HL-60/S4 treated with phorbol 12-myristate 13-acetate at 8.2 ng/mL for 4 days and 3 days (cell line): ENCODE measurements around the gene CRELD1.

ENCODE experiments used
- in situ Hi-C: fragments of 300-500 bp; cut with MboI; formaldehyde crosslinking; loops from 2 replicates; pipeline ENCODE4 v1.15.0; 2022; ENCODE audit warnings: low sequenced_read_pairs

CRELD1 gene

GRCh38 chr3:9903238-9903624, 30.4 kb upstream of the CRELD1 start:
- in situ Hi-C loops: no loop called here

GRCh38 chr3:9903904-9904303, 29.7 kb upstream of the CRELD1 start:
- in situ Hi-C loops: no loop called here

DNA sequence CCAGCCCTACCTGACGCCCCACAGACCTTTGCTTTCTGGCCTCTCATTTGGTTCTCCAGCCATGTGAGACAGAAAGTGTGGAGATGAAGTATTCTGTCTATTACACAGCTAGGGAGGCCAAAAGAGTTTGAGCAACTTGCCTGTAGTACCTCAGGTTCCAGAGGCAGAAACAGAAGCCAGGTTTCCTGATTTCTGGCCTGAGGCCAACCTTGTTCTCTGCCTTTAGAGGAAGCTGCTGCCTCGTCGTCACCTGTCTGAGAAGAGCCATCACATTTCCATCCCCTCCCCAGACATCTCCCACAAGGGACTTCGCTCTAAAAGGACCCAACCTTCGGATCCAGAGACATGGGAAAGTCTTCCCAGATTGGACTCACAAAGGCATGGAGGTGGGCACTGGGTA, 27.2 kb upstream of the CRELD1 start:
- in situ Hi-C loops: no loop called here

GRCh38 chr3:9908286-9908685, 25.3 kb upstream of the CRELD1 start:
- in situ Hi-C loops: no loop called here

GRCh38 chr3:9909221-9910013, 24.2 kb upstream of the CRELD1 start:
- in situ Hi-C loops: no loop called here

GRCh38 chr3:9911863-9912262, 21.8 kb upstream of the CRELD1 start:
- in situ Hi-C loops: no loop called here

- in situ Hi-C loops: no loop called here
Observed at GRCh38 chr3:9912294-9912935, 21.2 kb upstream of the CRELD1 start.

GRCh38 chr3:9913601-9914000, 20.0 kb upstream of the CRELD1 start:
- in situ Hi-C loops: no loop called here

GRCh38 chr3:9914011-9914410, 19.6 kb upstream of the CRELD1 start:
- in situ Hi-C loops: no loop called here

DNA sequence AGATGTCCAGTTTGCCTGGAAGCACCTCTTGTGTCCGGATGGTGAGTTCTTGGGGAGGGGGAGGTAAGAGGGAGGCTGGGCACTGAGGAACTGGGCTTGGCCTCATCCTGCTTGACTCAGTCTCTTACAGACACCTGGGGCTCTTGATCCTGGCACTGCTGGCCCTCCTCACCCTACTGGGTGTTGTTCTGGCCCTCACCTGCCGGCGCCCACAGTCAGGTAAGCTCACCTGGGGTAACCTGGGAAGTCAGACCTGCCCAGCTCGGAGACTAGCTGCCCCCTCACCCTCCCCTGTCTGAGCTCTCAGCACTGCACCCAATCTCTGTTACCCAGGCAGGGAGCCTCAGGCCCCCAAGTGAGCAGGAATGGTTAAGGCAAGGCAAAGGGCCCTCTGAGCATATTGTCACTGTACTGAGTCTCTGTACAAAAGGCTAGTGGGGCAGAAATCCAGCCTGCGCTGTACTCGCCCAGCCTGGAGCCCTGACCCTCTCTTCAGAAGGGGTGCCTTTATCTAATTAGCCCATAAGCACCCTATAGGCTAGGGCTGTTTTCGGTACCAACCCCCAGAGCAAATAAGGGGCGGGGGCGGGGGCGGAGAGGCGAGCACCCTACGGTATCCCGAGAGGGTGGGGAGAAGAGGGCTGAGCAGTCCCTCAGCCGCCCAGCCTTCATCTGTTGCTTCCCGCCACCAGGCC, 18.9 kb upstream of the CRELD1 start:
- in situ Hi-C loops: no loop called here

GRCh38 chr3:9915254-9916141, 18.1 kb upstream of the CRELD1 start:
- in situ Hi-C loops: no loop called here

GRCh38 chr3:9916346-9916733, 17.3 kb upstream of the CRELD1 start:
- in situ Hi-C loops: no loop called here

DNA sequence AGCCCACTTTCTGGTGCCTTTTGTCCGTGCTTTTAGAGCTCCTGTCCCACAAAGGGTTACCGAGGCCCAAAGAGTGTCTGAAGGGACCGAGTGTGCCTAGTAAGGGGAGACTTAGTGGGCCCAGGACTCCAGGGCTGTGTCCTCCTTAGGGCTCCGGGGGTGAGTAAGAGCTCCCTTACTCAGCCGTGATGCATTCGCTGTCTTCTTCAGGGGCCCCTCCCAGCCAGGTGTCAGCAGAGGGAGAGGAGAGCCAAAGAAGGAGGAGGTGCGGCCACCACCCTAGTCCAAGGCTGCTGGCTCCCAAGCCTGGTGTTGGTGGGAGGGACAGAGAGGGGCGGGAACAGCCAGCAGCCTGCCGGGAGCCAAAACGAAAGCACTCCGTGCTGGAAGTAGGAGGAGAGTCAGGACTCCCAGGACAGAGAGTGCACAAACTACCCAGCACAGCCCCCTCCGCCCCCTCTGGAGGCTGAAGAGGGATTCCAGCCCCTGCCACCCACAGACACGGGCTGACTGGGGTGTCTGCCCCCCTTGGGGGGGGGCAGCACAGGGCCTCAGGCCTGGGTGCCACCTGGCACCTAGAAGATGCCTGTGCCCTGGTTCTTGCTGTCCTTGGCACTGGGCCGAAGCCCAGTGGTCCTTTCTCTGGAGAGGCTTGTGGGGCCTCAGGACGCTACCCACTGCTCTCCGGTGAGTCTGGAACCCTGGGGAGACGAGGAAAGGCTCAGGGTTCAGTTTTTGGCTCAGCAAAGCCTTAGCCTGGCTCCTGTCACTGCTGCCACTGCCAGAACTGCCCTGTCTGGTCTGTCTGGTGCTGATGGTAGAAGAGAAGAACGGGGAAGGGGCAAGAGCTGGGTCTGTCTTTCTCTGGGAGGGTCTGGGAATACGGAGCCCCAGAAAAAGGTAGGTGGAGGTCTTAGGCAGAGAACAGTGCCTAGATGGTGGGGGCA, 16.6 kb upstream of the CRELD1 start, which contains the start of gene IL17RC:
Gene IL17RC (plus strand): TSS at position 365 of the 947 bp plus-strand sequence. CDS start 218 bp downstream, at position 583.
- in situ Hi-C loops: no loop called here

GRCh38 chr3:9917820-9918219, 15.8 kb upstream of the CRELD1 start:
- in situ Hi-C loops: no loop called here

DNA sequence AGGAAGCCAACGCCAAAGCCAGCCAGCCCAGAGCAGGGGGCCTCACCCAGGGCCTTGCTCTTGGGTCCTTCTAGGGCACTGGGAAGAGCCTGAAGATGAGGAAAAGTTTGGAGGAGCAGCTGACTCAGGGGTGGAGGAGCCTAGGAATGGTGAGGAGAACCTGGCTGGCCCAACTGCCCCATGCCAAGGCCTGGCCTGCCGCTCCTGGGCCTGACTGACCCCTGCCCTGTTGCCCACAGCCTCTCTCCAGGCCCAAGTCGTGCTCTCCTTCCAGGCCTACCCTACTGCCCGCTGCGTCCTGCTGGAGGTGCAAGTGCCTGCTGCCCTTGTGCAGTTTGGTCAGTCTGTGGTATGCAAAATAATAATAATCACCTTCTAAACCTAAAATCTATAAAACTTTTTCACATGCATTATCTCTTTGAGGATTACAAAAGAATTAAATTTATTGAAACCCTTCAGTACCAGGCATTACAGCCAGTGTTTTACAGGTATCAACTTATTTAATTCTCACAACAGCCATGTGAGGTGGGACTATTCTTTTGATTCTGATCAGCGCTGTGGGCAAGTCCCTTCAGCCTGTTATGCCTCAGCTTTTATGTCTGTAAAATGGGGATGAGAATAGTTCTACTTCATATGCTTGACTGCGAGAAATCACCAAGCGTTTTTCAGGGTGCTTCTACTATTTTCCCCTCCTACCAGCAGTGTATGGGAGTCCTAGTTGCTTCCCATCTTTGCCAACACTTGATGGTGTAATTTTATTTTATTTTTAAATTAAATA, 15.2 kb upstream of the CRELD1 start:
- in situ Hi-C loops: no loop called here

- in situ Hi-C loops: no loop called here
Observed at GRCh38 chr3:9928158-9928557, 5.5 kb upstream of the CRELD1 start.

- in situ Hi-C loops: no loop called here
Observed at GRCh38 chr3:9930804-9931418, 2.7 kb upstream of the CRELD1 start.

- in situ Hi-C loops: no loop called here
Observed at GRCh38 chr3:9932535-9932842, 1.1 kb upstream of the CRELD1 start.
